ENCODE measurements around the gene GP1BA.

The GP1BA gene

GRCh38 chr17:4893721-4894560, 38.1 kb upstream of the GP1BA start:
- Histone ChIP-seq H3K4me1 (ENCODE audit: insufficient read depth, insufficient read length) (peaks cover 8% of the 10 kb centered on the region), H3K9me3 (ENCODE audit: insufficient read depth, low read length) (no peaks in the 10 kb centered on the region), H3K4me3 (ENCODE audit: insufficient read length, low read depth) (no peak overlapping the region), H3K27me3 (ENCODE audit: insufficient read depth, insufficient read length) (no peaks in the 10 kb centered on the region), H3K36me3 (ENCODE audit: insufficient read depth, insufficient read length, low read length) (peaks cover 72% of the 10 kb centered on the region), H3K9ac (ENCODE audit: insufficient read length, low read depth) (no peak overlapping the region)
- no peak for DNase-seq (ENCODE audit: low read depth, low spot score)
- no peak for TF ChIP-seq SUZ12 (IDR thresholded peaks at IDR 0.05; ENCODE audit: extremely low read depth, insufficient read depth, insufficient read length)
- no peak for TF ChIP-seq ZNF274 (IDR thresholded peaks at IDR 0.05; ENCODE audit: low read depth, low read length)
- TF ChIP-seq YY1 (IDR thresholded peaks at IDR 0.05; ENCODE audit: insufficient read depth, insufficient read length): no peak

GRCh38 chr17:4895121-4895520, 37.0 kb upstream of the GP1BA start:
- H3K4me3 ChIP-seq (ENCODE audit: insufficient read length, low read depth): no peak overlapping the region
- no peak for DNase-seq (ENCODE audit: low read depth, low spot score)
- no peak overlapping the region for H3K9ac ChIP-seq (ENCODE audit: insufficient read length, low read depth)
- peaks cover 8% of the 10 kb centered on the region for H3K4me1 ChIP-seq (ENCODE audit: insufficient read depth, insufficient read length)
- H3K36me3 ChIP-seq (ENCODE audit: insufficient read depth, insufficient read length, low read length): peaks cover 79% of the 10 kb centered on the region
- TF ChIP-seq ZNF274 (IDR thresholded peaks at IDR 0.05; ENCODE audit: low read depth, low read length) (no peak), SUZ12 (IDR thresholded peaks at IDR 0.05; ENCODE audit: extremely low read depth, insufficient read depth, insufficient read length) (no peak), YY1 (IDR thresholded peaks at IDR 0.05; ENCODE audit: insufficient read depth, insufficient read length) (no peak)
- no peaks in the 10 kb centered on the region for H3K9me3 ChIP-seq (ENCODE audit: insufficient read depth, low read length)
- no peaks in the 10 kb centered on the region for H3K27me3 ChIP-seq (ENCODE audit: insufficient read depth, insufficient read length)

GRCh38 chr17:4895657-4896331, 36.3 kb upstream of the GP1BA start:
- Histone ChIP-seq H3K27me3 (ENCODE audit: insufficient read depth, insufficient read length) (no peaks in the 10 kb centered on the region), H3K4me3 (ENCODE audit: insufficient read length, low read depth) (no peak overlapping the region), H3K9me3 (ENCODE audit: insufficient read depth, low read length) (no peaks in the 10 kb centered on the region), H3K9ac (ENCODE audit: insufficient read length, low read depth) (no peak overlapping the region), H3K4me1 (ENCODE audit: insufficient read depth, insufficient read length) (peaks cover 8% of the 10 kb centered on the region), H3K36me3 (ENCODE audit: insufficient read depth, insufficient read length, low read length) (peaks cover 75% of the 10 kb centered on the region)
- DNase-seq (ENCODE audit: low read depth, low spot score): no peak
- TF ChIP-seq YY1 (IDR thresholded peaks at IDR 0.05; ENCODE audit: insufficient read depth, insufficient read length): no peak
- TF ChIP-seq ZNF274 (IDR thresholded peaks at IDR 0.05; ENCODE audit: low read depth, low read length): no peak
- no peak for TF ChIP-seq SUZ12 (IDR thresholded peaks at IDR 0.05; ENCODE audit: extremely low read depth, insufficient read depth, insufficient read length)

- TF ChIP-seq SUZ12 (IDR thresholded peaks at IDR 0.05; ENCODE audit: extremely low read depth, insufficient read depth, insufficient read length) (no peak), ZNF274 (IDR thresholded peaks at IDR 0.05; ENCODE audit: low read depth, low read length) (no peak), YY1 (IDR thresholded peaks at IDR 0.05; ENCODE audit: insufficient read depth, insufficient read length) (no peak)
- Histone ChIP-seq H3K9me3 (ENCODE audit: insufficient read depth, low read length) (no peaks in the 10 kb centered on the region), H3K9ac (ENCODE audit: insufficient read length, low read depth) (no peak overlapping the region), H3K36me3 (ENCODE audit: insufficient read depth, insufficient read length, low read length) (peaks cover 69% of the 10 kb centered on the region), H3K4me1 (ENCODE audit: insufficient read depth, insufficient read length) (peaks cover 8% of the 10 kb centered on the region), H3K4me3 (ENCODE audit: insufficient read length, low read depth) (no peak overlapping the region), H3K27me3 (ENCODE audit: insufficient read depth, insufficient read length) (no peaks in the 10 kb centered on the region)
- DNase-seq (ENCODE audit: low read depth, low spot score): no peak
Measured at GRCh38 chr17:4896332-4897197, 35.5 kb upstream of the GP1BA start.

- Histone ChIP-seq H3K27me3 (ENCODE audit: insufficient read depth, insufficient read length) (no peaks in the 10 kb centered on the region), H3K36me3 (ENCODE audit: insufficient read depth, insufficient read length, low read length) (peaks cover 65% of the 10 kb centered on the region), H3K9me3 (ENCODE audit: insufficient read depth, low read length) (no peaks in the 10 kb centered on the region), H3K9ac (ENCODE audit: insufficient read length, low read depth) (no peak overlapping the region), H3K4me1 (ENCODE audit: insufficient read depth, insufficient read length) (peaks cover 8% of the 10 kb centered on the region), H3K4me3 (ENCODE audit: insufficient read length, low read depth) (no peak overlapping the region)
- no peak for DNase-seq (ENCODE audit: low read depth, low spot score)
- no peak for TF ChIP-seq YY1 (IDR thresholded peaks at IDR 0.05; ENCODE audit: insufficient read depth, insufficient read length)
- TF ChIP-seq SUZ12 (IDR thresholded peaks at IDR 0.05; ENCODE audit: extremely low read depth, insufficient read depth, insufficient read length): no peak
- no peak for TF ChIP-seq ZNF274 (IDR thresholded peaks at IDR 0.05; ENCODE audit: low read depth, low read length)
Measured at GRCh38 chr17:4897198-4897687, 34.8 kb upstream of the GP1BA start.

GRCh38 chr17:4897785-4898184, 34.3 kb upstream of the GP1BA start:
- no peaks in the 10 kb centered on the region for H3K27me3 ChIP-seq (ENCODE audit: insufficient read depth, insufficient read length)
- H3K4me3 ChIP-seq (ENCODE audit: insufficient read length, low read depth): no peak overlapping the region
- TF ChIP-seq YY1 (IDR thresholded peaks at IDR 0.05; ENCODE audit: insufficient read depth, insufficient read length) (no peak), SUZ12 (IDR thresholded peaks at IDR 0.05; ENCODE audit: extremely low read depth, insufficient read depth, insufficient read length) (no peak), ZNF274 (IDR thresholded peaks at IDR 0.05; ENCODE audit: low read depth, low read length) (no peak)
- no peak overlapping the region for H3K9ac ChIP-seq (ENCODE audit: insufficient read length, low read depth)
- peaks cover 8% of the 10 kb centered on the region for H3K4me1 ChIP-seq (ENCODE audit: insufficient read depth, insufficient read length)
- no peaks in the 10 kb centered on the region for H3K9me3 ChIP-seq (ENCODE audit: insufficient read depth, low read length)
- peaks cover 60% of the 10 kb centered on the region for H3K36me3 ChIP-seq (ENCODE audit: insufficient read depth, insufficient read length, low read length)
- no peak for DNase-seq (ENCODE audit: low read depth, low spot score)

All from NT2/D1 (cell line).